OCI-LY7 (cell line): ENCODE measurements around the gene IZUMO4.

Source experiments
- CTCF ChIP-seq: fragments of 200-600 bp; sonication (generic); conservative IDR thresholded peaks from 2 replicates; pipeline ENCODE4 v1.5.1; 2014; ENCODE audit warnings: mild to moderate bottlenecking, antibody characterized with exemption, low read length, moderate library complexity, mixed read lengths
- EZH2phosphoT487 ChIP-seq: fragments of 200-600 bp; sonication (generic); IDR thresholded peaks from 2 replicates; pipeline ENCODE4 v1.6.1; 2018; ENCODE audit warnings: low read depth, borderline replicate concordance, mild to moderate bottlenecking, mixed run types, antibody characterized with exemption, low read length, moderate library complexity, mixed read lengths

GRCh38 chr19:2077833-2078619 lies 18.7 kb upstream of the IZUMO4 start:
- TF ChIP-seq CTCF (no peak), EZH2phosphoT487 (no peak)
